Stimulated activated CD8-positive, alpha-beta memory T cell treated with anti-CD3 and anti-CD28 coated beads, Interleukin-7, amount 100 ng/mL, for 4 hours (primary cell): ENCODE results near the gene PTCHD1.

Source experiments
- DNase-seq, 2 donors: peaks; one replicate each; pipeline ENCODE4 v3.0.0-alpha.2; 2020; ENCODE audit warnings: low read depth in 2 of 2

The PTCHD1 gene

DNA sequence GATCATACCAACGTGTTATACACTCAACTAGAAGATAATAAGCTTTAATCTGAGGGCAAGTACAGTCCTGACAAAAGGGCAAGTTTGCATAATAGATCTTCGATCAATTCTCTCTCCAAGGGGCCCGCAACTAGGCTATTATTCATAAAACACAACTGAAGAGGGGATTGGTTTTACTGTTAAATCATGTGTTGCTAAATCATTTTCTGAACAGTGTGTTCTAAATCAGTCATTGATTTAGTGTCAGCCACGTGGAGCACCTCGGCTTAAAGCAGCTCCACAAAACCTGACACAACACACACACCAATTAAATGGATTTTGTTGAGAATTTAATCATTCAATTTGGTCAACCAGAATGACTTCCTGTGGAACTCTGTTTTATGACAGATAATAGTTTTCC is 61.6 kb downstream of the PTCHD1 start:
- no peak for DNase-seq

DNA sequence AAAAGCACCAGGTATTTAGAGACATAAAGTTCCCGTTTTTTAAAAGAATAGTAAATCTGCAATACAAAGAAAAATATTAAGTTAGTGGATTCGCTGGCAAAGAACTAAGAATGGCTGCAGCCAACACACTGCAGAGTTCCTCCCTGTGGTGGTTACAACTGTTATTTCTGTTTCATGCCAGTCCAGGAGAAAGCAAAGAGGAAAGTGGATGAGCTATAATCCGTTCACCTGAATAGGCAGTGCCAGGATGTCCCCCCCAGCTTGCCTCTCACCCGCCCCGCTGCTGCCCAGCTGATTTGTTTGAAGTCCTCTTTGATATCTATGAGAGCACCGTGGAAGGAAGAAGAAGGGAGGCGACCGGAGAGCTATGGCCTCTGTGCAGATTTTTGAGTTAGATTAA is 63.9 kb downstream of the PTCHD1 start:
- no peak for DNase-seq

DNA sequence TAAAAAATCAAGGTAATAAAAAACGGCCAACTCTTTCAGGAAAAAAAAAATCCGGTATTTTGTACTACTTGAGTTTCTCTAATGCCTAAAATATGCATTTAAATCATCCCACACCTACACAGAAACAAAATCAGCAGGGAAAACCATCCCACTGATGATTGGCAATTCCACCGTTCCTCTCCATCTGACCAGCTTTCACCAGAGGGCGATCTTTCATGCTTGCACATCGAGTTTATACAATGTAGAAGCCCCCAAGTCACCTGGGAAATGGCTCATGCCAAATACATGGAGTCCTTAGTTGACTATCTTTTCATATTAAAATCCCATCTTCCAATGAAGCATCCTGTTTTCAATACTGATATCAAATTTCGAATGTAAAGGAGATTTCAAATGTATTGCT is 69.2 kb downstream of the PTCHD1 start:
- DNase-seq: no peak

DNA sequence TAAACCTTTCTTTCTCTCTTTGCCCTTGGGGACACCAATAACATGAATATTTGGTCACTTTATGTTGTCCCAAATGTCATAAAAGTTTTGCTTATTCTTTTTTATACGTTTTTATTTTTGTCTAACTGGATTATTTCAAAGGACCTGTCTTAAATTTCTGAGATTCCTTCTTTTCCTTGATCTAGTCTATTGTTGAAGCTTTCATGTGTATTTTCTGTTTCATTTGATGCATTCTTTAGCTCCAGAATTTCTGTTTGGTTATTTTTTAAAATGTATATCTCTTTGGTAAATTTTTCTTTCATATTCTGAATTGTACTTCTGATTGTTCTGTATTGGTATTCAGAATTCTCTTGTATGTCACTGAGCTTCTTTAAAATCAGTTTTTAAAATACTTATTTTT is 88.3 kb downstream of the PTCHD1 start:
- no peak for DNase-seq

DNA sequence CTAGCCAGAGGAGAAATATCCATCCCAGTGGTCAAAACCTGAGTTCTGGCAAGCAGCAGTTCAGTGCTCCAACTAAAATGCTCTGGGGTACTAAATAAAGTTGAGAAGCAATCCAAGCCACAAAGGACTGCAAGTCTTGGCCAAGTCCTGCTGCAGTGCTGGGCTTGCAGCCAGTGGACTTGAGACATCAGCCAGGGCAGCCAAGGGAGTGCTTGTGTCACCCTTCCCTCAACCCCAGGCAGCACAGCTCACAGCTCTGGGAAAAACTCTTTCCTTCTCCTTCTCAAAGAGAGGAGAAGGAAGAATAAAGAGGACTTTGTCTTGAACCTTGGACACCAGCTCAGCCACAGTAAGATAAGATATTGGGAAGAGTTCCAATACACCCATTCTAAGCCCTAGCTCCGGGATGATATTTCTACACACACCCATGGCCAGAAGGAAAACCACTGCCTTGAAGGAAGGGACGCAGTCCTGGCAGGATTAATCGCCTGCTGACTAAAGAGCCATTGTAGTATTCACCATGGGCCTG is 99.8 kb downstream of the PTCHD1 start:
- no peak for DNase-seq

DNA sequence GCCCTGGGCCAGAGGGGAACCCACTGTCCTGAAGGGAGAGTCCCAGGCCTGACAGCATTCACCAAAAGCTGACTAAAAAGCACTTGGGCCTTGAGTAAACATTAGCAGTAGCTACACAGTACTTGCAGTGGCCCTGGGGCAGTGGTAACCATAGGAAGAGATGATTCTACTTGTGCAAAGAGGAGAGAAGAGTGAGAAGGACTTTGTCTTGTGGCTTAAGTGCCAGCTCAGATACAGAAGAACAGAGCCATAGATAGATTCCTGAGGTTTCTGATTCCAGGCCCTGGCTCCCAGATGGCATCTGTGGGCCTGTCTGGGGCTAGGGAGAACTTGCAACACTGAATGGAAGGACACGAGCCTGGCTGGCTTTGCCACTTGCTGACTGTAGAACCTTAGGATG is 100.5 kb downstream of the PTCHD1 start:
- DNase-seq: no peak

DNA sequence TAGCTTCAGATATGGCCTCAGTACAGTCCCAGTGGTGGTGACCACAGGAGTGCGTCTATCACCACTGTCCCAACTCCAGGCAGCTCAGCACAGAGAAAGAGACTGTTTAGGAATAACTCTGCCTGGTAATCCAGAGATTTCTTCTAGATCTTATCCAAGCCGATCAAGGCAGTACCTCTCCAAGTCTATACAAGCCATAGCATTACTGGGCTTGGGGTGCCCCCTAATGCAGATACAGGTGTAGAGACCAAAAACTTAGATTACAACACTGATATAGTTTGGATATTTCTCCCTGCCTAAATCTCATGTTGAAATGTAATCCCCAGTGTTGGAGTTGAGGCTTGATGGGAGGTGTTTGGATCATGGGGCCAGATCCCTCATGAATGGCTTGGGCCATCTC is 100.9 kb downstream of the PTCHD1 start:
- DNase-seq: no peak

DNA sequence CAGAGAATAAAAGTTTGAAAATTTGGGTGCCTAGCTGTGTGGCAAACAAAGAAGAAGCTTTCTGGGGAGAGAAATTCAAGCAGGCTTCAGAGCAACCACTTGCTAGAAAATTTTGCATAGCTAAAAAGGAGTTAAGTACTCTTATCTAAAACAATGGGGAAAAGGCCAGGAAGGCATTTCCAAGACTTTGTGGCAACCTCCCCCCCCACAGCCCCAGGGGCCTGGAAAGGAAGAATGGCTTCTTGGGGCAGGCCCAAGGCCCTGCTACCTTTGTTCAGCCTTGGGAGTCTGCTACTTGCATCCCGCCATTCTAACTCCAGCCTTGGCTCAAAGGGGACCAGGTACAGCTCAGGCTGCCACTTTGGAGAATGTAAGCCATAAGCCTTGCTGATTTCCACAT is 102.2 kb downstream of the PTCHD1 start:
- no peak for DNase-seq

DNA sequence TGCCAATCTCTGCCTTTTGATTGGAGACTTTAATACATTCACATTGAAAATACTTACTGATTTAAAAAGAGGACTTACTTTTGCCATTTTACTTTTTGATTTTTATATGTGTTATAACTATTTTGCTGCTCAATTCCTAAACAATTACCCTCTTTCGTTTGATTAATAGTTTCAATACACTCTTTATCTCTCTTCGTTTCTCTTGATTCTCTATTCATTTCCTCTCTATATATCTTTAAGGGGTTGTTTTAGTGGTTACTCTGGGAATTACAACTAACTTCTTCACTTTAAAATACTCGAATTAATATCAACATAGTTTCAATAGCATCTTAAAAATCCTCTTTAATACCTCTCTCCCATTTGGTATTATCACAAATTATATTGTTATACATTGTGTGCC is 116.6 kb downstream of the PTCHD1 start:
- no peak for DNase-seq
